Renal cortical epithelial cell (primary cell): ENCODE measurements around the gene NOP53. TPM values are rescaled to one million over a fixed set of nuclear protein-coding genes. Genes with fewer than 3 reads are reported as not detected.
"Not testable (repeated sequence)": the region's sequence is repeated elsewhere in the genome, so short reads cannot be mapped to it uniquely, and the experiment has no call there.

Source experiments
- DNase-seq: peaks from one replicate; pipeline ENCODE4 v3.0.0-alpha.2; 2011; ENCODE audit warnings: low read depth
- total RNA-seq: library from RNA; depleted of rRNA; stranded (reverse); fragments of >200 nt; gene quantifications from 2 replicates; pipeline ENCODE4 v1.2.3, GENCODE V29; 2014

The NOP53 gene
- 62.0 and 74.8 TPM in 2 replicates for total RNA-seq

DNA sequence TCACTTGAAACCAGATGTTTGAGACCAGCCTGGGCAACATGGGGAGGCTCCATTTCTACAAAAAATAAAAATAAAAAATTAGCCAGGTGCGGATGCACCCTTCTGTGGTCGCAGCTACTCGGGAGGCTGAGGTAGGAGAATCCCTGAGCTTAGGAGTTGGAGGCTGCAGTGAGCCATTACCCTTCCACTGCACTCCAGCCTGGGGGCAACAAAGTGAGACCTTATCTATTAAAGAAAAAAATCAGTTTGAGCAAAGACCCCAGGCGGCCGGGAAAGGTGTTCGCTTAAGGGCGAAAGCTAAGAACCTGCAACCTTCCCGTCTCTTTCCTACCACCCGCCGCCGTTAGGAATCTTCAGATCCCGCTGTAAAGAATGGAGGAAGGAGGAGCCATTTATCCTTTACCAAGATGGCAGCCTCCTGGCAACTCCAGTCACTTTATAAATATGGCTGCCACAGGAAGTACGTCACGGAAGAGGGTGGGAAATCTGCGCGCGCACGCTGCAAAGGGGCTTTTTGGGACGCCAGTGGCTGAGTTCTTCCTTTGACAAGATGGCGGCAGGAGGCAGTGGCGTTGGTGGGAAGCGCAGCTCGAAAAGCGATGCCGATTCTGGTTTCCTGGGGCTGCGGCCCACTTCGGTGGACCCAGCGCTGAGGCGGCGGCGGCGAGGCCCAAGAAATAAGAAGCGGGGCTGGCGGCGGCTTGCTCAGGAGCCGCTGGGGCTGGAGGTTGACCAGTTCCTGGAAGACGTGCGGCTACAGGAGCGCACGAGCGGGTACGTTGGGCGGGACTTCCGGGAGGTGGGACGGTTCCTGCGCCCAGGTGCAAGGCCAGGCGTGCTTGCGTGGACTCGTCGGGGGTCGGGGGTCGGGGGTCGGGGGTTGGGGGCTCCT, at the start of gene NOP53:
NOP53 (plus strand) TSS at position 537 of the 892 bp plus-strand sequence; CDS start at position 551, 14 bp downstream.
- DNase-seq, result peak; percentile 92

DNA sequence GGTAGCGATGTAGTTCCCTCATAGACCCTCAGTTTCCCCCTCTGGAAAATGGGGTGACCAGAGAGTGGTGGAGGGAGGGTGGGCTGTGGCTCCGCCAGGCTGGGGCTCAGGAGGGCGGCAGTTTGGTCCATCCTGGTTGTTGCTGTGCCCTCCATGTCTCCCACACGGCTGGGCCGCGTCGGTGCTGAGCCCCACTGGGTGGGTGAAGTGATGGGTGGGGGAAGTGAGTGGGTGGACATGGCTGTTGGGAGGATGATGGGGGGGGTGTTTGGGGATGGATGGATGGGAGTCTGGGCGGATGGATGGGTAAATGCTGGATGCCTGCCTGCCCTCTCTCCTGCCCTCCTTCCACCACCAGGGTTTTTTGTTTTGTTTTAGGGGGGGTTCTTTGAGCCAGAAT, 48.7 kb upstream of the NOP53 start:
- DNase-seq, result no peak

DNA sequence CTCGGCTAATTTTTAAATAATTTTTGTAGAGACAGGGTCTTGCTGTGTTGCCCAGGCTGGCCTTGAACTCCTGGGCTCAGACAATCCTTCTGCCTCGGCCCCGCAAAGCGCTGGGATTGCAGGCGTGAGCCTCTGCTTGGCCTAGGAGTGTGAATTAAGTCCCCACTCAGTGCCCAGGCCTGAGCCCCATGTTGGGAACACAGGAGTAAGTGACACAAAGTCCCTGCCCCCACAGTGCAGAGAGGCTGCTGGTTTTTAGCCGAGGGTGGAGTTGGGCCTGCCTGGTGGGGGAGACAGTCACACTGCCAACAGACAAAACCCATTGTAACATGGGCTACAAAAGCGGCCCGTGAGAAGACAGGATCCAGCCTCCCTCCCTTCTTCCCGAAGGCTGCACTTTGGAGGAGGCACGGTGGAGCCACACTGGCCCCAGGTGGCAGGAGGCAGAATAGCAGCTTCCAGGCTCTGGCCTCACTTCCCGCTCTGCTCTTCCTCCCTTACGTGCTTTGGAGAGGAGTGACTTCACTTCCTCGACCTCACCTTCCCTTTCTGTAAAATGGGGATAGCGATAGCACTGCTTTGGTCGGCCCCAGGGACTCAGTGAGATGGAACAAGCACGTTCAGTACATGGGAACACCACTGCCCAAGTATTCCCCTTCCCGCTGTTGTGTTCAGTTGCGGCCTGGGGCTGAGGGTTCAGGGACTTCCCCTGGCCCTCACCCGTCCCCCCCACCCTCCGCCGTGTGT, 47.3 kb upstream of the NOP53 start:
- DNase-seq, result peak; percentile 50

DNA sequence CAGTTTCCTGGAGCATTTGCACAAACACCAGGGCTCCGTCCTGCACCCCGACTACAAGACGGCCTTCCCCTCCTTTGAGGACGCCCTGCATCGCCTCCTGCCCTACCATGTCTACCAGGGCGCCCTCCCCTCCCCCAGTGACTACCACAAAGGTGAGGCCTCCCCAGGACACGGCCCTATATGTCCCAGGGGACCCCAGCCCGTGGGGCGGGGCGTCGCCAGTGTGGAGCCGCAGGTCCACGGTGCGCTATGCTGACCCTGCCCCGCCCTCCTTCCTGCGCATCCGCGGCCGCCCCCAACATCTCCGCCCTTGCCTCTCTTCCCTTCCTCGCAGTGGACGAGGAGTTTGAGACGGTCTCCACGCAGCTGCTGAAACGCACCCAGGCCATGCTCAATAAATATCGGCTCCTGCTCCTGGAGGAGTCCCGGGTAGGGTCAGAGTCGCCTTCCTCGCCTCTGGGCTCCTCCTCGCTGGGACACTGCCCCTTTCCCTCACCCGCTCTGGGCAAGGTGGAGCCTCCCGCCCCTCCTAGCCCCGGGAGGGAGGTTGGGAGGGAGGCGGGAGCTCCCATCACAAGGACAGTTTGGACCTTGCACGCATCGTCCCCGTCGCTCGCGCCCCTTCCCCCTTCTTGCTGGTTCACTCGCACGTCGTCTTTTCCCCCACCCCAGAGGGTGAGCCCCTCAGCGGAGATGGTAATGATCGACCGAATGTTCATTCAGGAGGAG, 46.6 kb upstream of the NOP53 start:
- no peak for DNase-seq

DNA sequence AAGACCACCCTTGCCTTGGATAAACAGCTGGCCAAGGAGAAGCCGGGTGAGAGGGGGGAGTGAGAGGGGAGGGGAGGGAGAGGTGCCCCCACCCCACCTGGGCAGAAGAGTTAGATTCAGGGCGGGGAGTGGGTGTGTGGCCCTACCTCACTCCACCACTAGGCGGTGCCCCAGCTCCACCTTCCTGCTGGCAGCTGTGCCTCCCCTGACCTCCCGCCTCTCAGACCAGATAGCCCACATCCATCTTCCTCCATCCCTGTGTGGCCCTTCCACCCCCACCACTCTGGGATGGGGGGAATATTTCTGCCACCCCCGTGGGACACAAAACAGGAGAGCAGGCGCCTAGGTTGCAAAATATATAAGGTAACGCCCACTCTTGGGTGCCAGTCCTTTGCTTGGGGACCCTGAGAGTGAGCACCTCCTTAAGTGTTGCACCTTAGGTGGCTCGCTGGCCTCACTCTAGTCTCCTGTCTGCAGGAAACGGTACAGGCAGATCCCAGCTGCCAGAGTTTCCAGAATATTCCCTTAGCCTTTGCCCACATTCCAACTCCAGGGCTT, 45.9 kb upstream of the NOP53 start:
- DNase-seq, result no peak

DNA sequence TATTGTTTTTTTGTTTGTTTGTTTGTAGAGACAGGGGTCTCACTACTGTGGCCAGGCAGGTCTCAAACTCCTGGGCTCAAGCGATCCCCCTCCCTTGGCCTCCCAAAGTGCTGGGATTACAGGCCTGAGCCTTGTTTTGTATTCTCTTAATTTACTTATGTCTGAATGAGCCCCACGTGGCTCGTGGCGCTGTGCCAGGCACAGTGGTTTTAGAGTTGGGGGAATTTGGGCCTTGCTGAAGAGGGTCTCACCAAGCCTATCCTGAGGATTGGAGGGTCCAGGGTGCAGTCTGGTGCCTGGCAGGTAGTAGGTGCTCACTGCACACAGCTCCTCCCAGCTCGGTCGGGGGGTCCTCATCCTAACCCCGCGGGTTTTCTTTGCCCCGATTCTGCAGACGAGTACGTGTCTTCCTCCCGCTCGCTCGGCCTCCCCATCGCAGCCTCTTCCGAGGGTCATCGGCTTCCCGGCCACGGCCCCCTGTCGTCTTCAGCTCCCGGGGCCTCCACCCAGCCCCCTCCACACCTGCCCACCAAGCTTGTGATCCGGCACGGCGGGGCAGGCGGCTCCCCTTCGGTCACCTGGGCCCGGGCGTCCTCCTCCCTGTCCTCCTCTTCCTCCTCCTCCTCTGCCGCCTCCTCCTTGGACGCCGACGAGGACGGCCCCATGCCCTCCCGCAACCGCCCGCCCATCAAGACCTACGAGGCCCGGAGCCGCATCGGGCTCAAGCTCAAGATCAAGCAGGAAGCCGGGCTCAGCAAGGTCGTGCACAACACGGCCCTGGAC, 44.2 kb upstream of the NOP53 start:
- no peak for DNase-seq

DNA sequence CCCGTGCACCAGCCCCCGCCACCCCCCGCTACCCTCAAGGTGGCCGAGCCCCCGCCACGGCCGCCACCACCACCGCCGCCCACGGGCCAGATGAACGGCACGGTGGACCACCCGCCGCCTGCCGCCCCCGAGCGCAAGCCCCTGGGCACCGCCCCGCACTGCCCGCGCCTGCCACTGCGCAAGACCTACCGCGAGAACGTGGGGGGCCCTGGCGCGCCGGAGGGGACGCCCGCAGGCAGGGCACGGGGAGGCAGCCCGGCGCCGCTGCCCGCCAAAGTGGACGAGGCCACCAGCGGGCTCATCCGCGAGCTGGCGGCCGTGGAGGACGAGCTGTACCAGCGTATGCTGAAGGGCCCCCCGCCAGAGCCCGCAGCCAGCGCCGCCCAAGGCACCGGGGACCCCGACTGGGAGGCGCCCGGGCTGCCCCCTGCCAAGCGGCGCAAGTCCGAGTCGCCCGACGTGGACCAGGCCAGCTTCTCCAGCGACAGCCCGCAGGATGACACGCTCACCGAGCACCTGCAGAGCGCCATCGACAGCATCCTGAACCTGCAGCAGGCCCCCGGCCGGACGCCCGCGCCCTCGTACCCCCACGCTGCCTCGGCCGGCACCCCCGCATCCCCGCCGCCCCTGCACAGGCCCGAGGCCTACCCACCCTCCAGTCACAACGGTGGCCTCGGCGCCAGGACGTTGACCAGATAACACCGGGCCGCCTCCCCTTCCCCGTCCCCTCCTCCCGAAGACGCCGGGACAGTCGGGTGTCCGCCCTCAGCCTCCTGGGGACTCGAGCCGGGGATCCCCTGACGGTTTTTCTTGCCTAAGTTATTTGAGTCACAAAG, 43.4 kb upstream of the NOP53 start:
- DNase-seq, result no peak

DNA sequence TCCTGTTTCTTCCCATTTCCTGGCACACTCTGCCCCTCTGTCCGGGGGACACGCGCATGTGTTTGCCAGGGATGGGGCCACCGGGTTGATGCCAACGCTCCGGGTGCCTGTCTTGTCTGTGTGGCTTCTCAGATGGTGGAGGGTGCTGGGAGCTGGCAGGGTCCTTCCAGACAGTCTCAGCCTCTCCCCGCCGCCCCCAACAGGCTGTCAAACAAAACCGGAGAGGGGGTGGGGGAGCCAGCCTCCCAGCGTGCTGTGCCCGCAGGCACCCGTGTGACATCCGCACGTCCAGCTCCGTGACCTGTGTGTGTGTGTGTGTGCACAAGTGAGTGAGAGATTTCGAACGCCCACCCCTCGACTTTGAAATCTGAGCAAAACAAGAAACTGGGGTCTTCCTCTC, 42.7 kb upstream of the NOP53 start:
- no peak for DNase-seq

DNA sequence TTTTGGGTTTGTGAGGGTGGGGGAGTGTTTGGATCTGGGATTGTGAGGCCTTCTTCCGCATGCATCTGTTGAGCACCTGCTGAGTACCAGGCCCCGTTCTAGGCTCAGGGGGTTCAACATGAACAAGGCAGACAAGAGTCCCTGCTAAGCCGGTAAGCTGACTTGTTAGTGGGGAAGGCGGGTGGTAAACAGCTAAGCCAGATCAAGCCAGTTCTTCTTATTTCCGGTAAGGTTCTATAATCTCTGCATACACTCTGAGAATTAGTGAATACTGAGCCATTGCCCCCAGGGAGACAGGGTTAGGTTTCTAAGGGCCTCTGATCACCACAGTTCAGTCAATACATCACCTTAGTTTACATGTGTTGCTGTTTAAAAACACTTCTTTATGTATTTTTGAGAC, 42.0 kb upstream of the NOP53 start:
- DNase-seq, result no peak

DNA sequence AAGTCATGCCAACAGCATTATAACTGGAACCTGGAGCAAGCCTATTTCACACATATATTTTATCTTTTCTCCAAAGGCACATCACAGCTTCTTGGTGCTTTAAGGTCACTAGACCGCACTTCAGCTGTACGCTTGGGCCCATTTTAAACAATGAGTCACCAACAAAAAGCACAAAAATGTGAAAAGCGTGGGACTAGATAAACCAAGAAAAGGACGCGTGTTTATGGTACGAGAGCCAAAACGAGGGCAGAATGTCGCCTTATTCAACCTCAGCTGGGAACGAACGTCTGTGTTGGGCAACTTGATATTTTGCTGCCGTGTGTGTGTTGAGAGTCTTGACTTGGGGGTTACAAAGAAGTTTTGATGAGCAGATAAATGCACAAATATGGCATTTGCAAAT, 41.3 kb upstream of the NOP53 start:
- no peak for DNase-seq

DNA sequence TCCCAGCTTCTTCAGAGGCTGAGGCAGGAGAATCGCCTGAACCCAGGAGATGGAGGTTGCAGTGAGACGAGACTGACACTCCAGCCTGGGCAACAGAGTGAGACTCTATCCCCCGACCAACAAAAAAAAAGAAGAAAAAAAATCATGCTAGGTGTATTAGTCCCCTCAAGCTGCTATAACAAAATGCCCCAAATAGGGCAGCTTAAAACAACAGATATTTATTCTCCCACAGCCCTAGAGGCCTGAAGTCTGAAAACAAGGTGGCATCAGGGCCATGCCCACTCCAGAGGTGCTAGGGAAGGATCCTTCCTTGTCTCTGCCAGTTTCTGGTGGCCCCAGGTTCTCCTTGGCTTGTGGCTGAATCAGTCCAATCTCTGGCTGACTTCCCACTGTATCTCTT, 40.7 kb upstream of the NOP53 start:
- DNase-seq, result no peak

DNA sequence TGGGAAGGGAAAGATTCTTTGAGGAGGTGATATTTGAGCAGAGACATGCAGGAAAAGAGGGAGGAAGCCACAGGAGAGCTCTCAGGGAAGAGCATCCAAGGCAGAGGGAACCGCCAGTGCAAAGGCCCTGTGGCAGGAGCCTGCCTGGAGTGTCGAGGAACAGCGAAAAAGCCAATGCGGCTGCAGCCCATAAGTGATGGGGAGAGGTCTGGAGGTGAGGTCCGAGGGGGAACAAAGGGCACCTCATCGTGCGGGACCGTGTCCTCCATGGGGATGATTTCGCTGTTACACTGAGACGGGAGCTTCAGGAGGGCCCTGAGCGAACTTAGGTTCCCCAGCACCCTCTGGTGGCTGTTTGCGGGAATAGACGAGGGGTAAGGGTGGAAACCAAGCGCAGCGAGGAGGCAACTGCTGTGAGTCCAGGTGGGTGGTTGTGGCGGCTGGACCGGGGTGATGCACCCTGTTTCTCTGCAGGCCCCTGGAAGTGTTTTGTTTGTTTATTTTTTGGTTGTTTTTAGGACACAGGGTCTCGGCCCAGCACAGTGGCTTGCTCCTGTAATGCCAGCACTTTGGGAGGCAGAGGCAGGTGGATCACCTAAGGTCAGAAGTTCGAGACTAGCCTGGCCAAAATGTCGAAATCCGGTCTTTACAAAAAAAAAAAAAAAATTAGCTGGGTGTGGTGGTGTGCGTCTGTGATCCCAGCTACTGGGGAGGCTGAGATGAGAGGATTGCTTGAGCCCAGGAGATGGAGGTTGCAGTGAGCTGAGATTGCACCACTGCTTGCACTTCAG, 38.0 kb upstream of the NOP53 start:
- peak; percentile 57 for DNase-seq

DNA sequence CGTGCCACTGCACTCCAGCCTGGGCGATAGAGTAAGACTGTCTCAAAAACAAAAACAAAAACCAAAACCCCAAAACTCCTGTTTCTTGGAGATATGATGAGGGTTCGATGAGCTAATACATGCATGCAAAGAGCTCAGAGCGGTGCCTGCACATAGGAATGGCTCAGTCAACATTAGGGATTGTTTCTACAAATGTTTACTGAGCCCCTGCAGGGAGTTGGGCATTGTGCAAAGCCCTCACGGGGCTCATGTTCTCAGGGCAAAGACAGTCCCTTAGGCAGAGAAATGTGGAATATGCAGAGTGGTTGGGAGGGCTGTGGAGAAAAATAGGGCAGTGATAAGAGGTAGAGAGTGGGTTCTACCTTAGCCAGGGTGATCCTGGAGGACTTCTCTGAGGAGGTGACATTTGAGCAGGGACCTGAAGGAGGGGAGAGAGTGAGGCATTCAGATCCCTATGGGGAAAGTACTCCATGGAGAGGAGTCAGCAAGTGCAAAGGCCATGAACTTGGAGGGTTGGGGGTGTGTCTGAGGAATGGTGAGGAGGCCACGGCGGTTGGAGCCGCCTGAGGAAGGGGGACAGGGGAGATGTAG, 33.6 kb upstream of the NOP53 start:
- no peak for DNase-seq

DNA sequence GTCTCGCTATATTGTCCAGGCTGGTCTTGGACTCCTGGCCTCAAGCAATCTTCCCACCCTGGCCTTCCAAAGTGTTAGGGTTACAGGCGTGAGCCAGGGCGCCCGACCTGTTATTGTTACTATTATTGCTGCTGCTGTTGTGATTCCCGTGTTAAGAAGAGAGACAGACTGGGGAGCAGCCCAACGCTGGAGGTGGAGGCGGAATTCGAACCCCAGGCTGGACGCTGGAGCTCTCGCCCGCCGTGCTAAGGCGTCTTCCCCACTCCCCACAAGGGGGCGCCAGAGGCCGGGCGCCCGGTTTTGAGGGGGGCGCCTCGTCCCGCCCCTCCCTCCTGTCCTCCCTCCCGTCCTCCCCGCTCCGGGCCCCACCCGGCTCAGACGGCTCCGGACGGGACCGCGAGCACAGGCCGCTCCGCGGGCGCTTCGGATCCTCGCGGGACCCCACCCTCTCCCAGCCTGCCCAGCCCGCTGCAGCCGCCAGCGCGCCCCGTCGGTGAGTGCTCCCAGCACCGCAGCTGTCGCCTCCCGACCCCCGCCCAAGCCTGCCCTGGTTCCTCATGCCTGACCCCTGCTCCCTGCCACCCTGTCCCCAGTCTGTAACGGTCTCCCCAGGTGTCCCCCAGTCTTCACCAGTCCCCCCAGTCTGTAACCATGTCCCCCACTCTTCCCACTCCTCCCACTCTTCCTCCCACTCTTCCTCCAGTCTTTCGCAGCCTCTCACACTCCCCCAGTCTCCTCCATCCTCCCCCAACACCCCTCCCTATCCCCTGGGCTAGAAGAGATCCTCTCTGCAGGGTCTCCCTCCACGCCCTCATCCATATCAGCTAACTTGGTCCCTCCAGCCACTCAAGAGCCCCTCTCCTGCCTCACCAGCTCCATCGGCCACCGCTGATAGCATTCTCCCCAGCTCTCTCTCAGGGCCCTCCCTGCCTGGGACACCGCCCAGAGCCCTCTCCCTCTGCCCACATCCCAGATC, 32.0 kb upstream of the NOP53 start, which contains the start of gene EHD2:
EHD2 (plus strand) TSS at position 377 of the 976 bp plus-strand sequence. CDS start 3,191 bp downstream, outside the sequence.
- no peak for DNase-seq

DNA sequence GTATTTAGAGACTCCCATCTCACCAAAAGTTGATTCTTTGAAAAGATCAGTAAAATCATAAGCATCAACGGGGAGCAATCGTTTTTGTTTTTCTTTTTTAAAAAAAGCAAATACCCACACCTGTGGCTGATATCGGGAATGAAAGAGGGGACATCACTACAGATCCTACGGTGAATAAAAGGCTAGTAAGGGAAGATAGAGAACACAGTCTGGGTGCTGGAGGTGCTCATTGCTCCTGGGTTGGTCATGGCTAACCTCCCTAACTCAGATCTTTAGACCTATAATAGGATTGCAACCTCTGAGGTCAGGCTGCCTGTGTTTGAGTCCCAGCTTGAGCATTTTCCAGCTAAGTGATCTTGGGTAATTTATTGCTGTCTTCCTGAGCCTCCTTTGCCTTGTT, 31.0 kb upstream of the NOP53 start:
- no peak for DNase-seq

DNA sequence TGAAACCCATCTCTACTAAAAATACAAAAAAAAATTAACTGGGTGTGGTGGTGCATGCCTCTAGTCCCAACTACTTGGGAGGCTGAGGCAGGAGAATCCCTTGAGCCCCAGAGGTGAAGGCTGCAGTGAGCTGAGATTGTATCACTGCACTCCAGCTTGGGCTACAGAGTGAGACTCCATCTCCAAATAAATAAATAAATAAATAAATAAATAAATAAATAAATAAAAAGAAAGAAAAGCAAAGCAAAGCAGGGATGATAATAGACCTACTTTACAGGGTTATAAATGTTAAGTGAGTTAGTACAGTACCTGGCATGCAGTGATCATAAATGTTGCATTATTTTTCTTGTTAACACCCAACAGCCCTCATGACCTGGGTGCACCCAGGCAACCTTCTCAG, 30.5 kb upstream of the NOP53 start:
- DNase-seq, result not testable (repeated sequence)

DNA sequence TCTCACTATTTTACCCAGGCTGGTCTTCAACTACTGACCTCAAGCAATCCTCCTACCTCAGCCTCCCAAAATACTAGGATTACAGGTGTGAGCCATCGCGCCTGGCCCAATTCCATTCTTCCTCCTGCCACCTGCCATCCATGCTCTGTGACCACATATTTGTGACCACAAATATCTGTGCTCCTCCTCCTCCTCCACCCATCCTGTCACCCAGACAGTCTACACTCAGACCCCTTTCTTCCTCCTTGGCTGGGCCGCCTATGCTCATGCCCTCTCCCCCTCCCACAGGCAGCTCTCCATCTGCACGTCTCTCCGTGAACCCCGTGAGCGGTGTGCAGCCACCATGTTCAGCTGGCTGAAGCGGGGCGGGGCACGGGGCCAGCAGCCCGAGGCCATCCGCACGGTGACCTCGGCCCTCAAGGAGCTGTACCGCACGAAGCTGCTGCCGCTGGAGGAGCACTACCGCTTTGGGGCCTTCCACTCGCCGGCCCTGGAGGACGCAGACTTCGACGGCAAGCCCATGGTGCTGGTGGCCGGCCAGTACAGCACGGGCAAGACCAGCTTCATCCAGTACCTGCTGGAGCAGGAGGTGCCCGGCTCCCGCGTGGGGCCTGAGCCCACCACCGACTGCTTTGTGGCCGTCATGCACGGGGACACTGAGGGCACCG, 28.9 kb upstream of the NOP53 start:
- DNase-seq, result no peak
